ENCODE measurements around the gene POLR2E. TPM values are rescaled to one million over a fixed set of nuclear protein-coding genes. Genes with fewer than 3 reads are reported as not detected.

Gene POLR2E
- total RNA-seq, 2 donors from 2014 or later: 89.9 to 105 TPM

GRCh38 chr19:1060689-1061088, 34.5 kb downstream of the POLR2E start:
- DNase-seq (ENCODE audit: low spot score): no peak
- intact Hi-C loops (cut with DNase I): no loop called here

GRCh38 chr19:1058112-1058511, 37.1 kb downstream of the POLR2E start:
- no peak for DNase-seq (ENCODE audit: low spot score)
- intact Hi-C loops (cut with DNase I): no loop called here

- intact Hi-C loops (cut with DNase I): no loop called here
- DNase-seq (ENCODE audit: low spot score): no peak
These were observed 37.9 kb downstream of the POLR2E start for GRCh38 chr19:1057176-1057855.

- intact Hi-C loops (cut with DNase I): no loop called here
- no peak for DNase-seq (ENCODE audit: low spot score)
These were observed 39.1 kb downstream of the POLR2E start for GRCh38 chr19:1055886-1056620.

- DNase-seq (ENCODE audit: low spot score): no peak
- intact Hi-C loops (cut with DNase I): no loop called here
These were observed 40.1 kb downstream of the POLR2E start for GRCh38 chr19:1055028-1055425.

- intact Hi-C loops (cut with DNase I): no loop called here
These were observed 40.8 kb downstream of the POLR2E start for GRCh38 chr19:1054102-1055027.

DNA sequence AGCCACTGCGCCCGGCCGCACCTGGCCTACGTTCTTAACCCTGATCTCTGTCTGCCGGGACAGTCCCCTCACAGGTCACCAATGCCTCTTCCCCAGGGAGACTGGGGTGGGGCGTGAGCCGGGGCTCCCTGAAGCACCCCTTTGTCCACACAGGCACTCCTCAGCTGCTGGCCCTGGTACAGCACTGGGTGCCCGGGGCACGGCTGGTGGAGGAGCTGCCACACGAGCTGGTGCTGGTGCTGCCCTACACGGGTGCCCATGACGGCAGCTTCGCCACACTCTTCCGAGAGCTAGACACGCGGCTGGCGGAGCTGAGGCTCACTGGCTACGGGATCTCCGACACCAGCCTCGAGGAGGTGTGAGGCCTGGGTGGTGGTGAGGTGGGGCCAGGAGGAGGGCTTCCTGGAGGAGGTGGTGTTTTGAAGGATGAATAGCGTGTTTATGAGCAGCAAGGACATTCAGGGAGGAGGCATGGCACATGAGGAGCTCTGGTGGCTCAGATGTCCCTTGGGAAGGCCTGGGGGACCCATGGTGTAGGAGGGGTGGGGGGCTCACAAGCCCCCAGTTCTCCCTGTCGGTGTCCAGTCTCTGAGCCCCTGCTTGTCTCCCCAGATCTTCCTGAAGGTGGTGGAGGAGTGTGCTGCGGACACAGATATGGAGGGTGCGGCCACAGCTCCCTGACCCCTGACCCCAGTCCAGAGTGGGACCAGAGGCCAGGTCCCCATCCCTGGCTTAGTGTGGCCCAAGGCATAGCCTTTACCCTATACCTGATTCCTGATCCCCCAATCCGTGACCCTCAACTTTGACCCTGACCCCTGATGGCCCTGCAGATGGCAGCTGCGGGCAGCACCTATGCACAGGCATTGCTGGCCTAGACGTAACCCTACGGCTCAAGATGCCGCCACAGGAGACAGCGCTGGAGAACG, 41.7 kb downstream of the POLR2E start:
- DNase-seq (ENCODE audit: low spot score): no peak
- intact Hi-C loops (cut with DNase I): loop anchor here in 1 of 2 donors (1.0 kb wide), 1 partner anchor 38 kb away; no protein-coding TSS in a partner anchor

More at GRCh38 chr19:1054102-1055027, 40.8 kb downstream of the POLR2E start:
- no peak for DNase-seq (ENCODE audit: low spot score)

GRCh38 chr19:1052349-1052975, 42.7 kb downstream of the POLR2E start:
- intact Hi-C loops (cut with DNase I): no loop called here
- no peak for DNase-seq (ENCODE audit: low spot score)

- intact Hi-C loops (cut with DNase I): loop anchor here in 1 of 2 donors (1.0 kb wide), 1 partner anchor 44 kb away; the partner anchor contains the start of gene POLR2E
- DNase-seq (ENCODE audit: low spot score): no peak
These were observed 43.4 kb downstream of the POLR2E start for GRCh38 chr19:1051791-1052190.

DNA sequence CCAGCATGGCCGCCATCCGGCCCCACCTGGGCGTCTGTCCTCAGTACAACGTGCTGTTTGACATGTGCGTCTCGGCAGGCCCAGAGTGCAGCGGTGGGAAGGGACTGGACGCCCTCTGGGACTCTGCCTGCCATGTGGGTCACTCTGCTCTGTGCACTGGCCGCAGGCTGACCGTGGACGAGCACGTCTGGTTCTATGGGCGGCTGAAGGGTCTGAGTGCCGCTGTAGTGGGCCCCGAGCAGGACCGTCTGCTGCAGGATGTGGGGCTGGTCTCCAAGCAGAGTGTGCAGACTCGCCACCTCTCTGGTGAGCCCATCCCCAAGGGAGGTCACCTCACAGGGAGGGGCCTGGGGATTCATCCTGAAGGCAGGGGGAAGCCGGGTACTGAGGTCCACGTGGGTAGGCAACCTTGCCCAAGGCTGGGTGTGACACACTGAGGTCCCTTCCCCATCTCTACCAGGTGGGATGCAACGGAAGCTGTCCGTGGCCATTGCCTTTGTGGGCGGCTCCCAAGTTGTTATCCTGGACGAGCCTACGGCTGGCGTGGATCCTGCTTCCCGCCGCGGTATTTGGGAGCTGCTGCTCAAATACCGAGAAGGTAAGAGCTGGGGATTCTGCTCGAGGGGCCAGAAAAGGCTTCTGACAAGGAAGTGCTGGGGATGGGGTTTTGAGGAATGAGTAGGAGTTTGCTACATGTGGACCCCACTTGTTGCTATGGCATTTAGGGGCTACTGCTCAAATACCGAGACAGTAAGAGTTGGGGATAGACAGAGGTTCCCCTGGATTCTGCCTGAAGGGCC, 44.0 kb downstream of the POLR2E start:
- no peak for DNase-seq (ENCODE audit: low spot score)
- intact Hi-C loops (cut with DNase I): loop anchor here in 1 of 2 donors (1.0 kb wide), 1 partner anchor 44 kb away; the partner anchor contains the start of gene POLR2E

DNA sequence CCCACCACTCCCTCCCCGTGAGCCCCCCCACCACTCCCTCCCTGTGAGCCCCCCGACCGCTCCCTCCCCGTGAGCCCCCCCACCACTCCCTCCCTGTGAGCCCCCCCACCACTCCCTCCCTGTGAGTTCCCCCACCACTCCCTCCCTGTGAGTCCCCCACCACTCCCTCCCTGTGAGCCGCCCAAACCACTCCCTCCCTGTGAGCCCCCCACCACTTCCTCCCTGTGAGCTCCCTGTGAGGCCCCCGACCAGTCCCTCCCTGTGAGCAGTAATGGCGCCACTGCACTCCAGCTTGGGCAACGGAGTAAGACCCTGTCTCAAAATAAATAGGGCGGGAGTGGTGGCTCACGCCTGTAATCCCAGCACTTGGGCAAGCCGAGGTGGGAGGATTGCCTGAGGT, 45.4 kb downstream of the POLR2E start:
- intact Hi-C loops (cut with DNase I): loop anchor here in 1 of 2 donors (5.0 kb wide), 1 partner anchor 33 kb away; no protein-coding TSS in a partner anchor
- DNase-seq (ENCODE audit: low spot score): no peak

DNA sequence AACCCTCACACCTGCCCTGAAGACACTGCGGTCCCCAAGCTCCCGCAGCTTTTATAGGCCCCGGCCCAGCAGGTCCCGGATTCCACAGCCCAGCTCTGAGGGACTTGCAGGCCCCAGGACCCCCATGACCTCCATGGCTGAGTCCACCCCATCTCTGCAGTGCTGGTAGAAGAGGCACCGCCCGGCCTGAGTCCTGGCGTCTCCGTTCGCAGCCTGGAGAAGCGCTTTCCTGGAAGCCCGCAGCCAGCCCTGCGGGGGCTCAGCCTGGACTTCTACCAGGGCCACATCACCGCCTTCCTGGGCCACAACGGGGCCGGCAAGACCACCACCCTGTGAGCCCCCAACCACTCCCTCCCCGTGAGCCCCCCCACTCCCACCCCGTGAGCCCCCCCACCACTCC, 46.1 kb downstream of the POLR2E start:
- DNase-seq (ENCODE audit: low spot score): no peak
- intact Hi-C loops (cut with DNase I): loop anchor here in 1 of 2 donors (5.0 kb wide), 1 partner anchor 33 kb away; no protein-coding TSS in a partner anchor

- peak; percentile 64 for DNase-seq (ENCODE audit: low spot score)
- intact Hi-C loops (cut with DNase I): loop anchor here in 1 of 2 donors (5.0 kb wide), 1 partner anchor 35 kb away; no protein-coding TSS in a partner anchor
These were observed 47.5 kb downstream of the POLR2E start for GRCh38 chr19:1047696-1048147.

GRCh38 chr19:1046836-1047695, 48.1 kb downstream of the POLR2E start:
- intact Hi-C loops (cut with DNase I): loop anchor here in 1 of 2 donors (5.0 kb wide), 1 partner anchor 35 kb away; no protein-coding TSS in a partner anchor
- DNase-seq (ENCODE audit: low spot score): no peak

- DNase-seq (ENCODE audit: low spot score): no peak
- intact Hi-C loops (cut with DNase I): loop anchor here in 1 of 2 donors (5.0 kb wide), 1 partner anchor 36 kb away; no protein-coding TSS in a partner anchor
These were observed 49.0 kb downstream of the POLR2E start for GRCh38 chr19:1046117-1046626.

DNA sequence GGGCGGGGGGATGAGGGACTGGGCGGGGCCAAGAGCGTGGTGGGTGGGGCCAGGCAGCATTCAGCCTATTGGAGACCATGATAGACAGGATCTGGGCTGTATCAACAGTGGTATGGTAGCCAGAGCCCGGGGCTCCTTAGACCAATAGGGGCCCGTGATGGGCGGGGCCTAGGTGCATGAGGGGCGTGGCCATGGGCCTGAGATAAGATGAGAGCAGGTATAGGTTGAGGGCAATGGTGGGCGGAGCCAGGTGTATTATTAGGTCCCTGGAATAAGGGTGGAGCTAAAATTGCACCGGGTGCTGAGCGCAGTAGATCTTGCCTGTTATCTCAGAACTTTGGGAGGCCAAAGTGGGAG, 50.0 kb downstream of the POLR2E start:
- no peak for DNase-seq (ENCODE audit: low spot score)
- intact Hi-C loops (cut with DNase I): loop anchor here in 1 of 2 donors (5.0 kb wide), 1 partner anchor 37 kb away; no protein-coding TSS in a partner anchor
